NCI-H510A (cell line): ENCODE results near the gene SEMA5A.

Source experiments
- DNase-seq: peaks from one replicate; lab custom pipeline; 2025; lab: John Stamatoyannopoulos, UW

Gene SEMA5A

DNA sequence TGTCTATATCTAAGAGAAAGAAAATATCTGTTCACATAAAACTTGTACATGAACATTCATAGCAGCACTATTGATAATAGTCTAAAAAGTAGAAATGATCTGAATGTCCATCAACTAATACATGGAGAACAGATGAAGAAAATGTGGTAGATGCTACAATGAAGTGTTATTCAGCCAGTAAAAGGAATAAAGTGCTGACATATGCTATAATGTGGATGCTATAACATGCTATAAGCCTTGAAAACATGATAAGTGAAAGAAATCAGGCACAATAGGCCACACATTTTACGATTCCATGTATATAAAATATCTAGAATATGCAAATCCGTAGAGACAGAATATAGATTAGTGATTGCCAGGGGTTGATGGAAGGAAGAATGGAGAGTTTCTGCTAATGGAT, 146.8 kb downstream of the SEMA5A start:
- DNase-seq: no peak

DNA sequence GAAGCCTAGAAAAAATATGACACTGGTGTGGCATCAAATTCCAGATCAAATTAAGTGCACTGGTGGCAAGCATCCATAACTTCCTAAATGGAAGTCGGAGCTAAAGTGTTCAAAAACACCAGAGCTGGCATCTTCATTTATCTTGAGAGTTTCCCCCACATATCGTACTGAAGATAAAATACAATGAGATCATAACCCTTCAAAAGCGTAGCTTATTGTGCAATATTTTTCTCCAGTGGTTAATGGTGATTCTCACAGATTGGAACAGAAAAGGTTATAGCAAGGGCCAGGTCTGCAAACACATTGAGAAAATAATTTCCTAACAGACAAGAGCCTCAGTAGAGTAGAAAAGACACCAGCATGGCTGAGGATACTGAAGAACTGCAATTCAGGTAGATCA, 147.6 kb downstream of the SEMA5A start:
- DNase-seq: no peak

DNA sequence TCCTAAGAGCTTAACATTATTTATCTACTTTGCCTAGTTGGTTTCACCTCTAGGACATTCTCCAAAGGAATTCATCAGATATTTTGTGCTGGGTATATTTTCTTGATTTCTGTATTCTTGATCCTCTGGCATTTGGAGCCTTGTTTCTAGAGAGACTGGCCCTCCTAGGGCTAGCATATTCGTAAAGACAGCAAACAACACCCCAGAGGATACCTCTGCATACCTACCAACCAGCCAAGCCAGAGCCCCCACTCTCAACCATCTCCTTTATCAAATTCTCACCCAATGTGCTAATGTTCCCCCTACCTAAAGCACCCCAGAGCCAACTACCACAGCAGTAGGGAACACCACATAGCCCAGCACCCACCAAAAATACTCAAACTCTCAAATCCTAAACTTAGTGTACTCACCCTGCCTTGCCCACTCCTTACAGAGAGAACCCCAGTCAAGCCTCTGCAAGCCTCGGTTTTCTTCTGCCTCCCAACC, 149.5 kb downstream of the SEMA5A start:
- DNase-seq: no peak

DNA sequence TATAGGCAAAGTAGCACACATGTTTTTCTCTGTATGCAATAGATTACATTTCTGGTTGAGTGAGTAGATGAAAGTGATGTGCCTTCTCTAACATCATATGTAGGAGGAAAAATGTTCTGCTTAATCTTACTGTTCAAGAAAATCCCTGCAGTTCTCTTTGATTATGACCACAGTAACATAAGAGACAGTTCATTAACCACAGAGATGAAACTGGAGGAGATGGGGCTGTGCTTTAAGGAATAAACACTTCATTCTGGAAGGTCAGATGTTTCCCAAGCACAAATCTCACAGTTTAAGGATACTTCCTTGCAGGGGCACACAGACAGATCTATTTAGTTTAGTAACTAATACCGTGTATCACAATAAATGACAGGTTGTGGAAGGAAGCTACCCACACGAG, 150.2 kb downstream of the SEMA5A start:
- DNase-seq: no peak

DNA sequence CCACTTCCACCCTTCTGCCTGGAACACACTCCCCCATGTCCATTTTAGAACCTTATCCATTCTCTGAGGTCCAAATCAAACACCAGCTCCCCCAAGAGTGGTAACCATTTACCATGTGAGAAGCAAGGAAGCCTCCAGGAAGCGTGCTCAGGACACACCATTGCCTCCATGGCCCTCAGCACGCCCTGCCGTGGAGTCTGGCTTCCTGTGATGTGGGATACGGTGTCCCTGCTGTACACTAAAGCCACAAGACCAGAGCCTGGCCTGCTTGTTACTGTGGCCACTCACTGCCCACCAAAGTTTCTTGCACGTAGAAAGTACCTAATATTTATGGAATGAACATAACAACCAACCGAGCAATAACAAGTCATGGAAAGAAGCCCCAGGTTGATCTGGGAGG, 151.7 kb downstream of the SEMA5A start:
- DNase-seq: no peak

DNA sequence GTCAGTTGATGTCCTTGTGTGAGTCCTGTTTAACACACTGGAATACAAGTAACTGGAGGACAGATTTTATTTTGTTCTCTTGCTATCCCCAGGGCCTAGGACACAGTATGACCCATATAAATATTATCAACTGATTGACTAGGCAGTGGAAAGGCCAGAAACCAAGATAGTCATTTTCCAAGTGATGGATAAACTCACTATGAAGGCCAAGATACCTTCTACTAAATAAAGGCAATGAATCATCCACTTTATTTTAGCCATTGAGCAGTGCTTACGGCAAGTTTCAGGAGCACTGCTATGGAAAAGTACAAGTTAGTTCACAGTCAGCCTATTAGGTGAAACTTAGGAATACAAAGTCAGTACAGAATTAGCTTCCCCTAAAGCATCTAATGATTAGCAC, 153.2 kb downstream of the SEMA5A start:
- DNase-seq: no peak

DNA sequence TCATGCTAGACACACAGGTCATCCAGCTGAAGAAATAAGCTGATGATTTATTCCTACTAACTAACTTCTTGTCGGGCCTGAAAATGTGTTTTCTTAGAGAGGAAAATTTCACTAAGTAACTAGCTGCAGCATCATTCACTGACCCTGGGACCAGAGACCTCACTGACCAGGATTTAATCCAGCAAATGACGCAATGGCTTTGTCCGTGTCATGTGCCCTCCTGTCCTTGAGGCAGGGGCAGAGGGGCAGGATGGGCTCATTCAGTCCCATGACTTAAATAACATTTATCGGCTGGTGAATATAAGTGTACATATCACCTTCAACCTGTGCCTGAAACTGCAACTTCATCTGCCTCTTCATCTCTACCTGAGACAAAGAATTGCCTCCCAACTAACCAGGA, 154.8 kb downstream of the SEMA5A start:
- DNase-seq: no peak

DNA sequence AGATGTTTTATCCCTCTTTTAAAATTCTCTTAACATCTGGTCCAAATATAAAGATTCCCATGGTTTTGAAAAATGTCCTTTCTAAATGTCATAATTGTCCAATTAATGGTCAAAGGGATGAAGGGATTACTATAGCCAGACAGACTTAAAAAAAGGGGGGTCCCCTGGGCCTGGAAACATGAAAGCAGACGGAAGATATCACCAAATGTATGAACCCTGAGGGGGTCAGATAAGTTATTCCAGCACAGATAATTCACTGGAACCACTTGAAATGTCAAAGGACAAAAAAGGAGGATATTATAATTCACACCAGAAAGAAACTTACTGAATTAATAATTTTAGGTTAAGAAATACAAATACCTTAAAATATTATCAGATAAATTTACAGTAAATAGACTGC, 155.8 kb downstream of the SEMA5A start:
- DNase-seq: no peak

DNA sequence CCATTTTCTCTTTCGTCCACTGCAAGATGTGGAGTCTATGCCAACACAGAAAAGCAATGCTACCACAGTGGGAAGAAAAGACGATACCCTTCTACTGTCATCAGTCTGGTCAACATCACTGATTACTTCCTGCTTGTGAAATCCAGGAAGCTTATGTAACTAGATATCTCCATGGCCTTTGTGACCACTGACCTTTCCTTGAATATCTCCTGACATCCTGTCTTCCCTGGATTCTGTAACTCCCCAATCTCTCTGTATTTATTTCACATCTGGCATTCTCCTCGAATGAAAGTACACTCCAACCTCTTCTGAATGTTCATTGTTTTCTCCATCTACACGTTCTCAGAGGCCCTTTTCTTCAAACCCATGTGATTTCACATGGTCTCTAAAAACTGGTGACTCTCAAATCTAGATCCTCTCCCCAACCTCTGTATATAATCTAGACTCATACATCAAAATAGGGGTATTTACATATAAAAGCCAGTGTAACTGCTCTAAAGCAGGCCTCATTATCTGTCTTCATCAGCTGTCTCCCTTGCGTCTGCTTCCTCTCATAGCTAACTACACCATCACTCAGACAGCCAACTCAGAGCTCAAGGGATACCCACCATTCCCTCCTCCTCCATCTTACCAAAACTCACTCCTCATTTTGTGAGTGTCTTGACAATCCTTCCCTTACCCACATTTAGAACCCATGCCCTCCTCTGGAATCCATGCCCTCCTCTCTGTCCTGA, 156.8 kb downstream of the SEMA5A start:
- DNase-seq: no peak

DNA sequence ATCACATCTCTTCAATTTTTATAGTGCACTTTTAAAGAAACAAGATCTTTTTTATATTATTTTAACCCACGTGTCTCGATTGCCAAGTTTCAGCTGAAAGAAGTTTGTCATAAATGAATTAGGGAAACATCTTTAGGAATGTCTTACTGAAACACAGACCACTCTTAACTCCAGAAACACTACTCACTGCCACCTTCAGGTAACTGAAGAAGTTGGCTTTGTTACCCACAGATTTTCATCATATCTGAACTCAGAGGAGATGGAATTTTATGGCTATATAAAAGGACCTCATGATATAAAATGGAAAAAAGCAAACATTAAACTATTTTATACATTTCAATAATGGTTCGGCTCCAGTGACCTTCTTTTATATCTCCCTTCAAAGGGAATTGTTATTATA, 158.0 kb downstream of the SEMA5A start:
- no peak for DNase-seq

DNA sequence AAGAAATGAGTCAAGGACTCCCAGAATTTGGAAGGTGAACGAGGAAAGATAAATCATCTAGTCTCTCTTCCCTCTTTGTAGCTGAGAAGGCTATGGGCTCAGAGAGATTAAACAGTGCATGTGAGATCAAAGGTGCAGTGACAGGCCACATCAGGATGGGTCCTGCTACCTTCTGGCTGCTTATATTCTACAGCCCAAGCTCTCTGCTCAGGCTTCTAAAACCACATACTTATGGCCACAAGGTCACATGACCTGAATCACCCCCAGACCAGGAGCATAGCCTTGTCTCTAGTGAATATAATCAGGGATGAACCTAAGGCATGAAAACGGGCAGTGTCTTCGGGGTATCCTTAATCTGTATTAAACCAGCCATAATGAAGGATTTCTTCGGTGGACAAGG, 158.9 kb downstream of the SEMA5A start:
- DNase-seq: no peak

DNA sequence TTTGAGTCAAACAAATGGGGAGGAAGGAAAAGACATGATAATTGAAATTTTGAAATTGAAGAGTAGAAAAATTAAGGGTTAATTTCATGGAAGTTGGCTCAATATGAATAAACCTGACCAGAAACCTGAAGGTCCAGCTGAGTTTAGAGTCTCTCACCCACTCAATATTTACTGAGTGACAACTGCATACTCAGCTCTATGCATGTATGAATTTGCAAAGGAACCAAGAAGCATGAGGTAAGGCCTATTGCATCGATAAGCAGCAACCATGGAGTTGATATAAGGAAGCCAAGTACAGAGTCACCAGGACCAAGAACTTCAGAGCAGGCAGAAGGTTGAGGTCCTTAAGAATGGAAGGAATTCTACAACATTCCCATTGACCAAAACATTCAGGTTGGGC, 163.4 kb downstream of the SEMA5A start:
- DNase-seq: no peak

DNA sequence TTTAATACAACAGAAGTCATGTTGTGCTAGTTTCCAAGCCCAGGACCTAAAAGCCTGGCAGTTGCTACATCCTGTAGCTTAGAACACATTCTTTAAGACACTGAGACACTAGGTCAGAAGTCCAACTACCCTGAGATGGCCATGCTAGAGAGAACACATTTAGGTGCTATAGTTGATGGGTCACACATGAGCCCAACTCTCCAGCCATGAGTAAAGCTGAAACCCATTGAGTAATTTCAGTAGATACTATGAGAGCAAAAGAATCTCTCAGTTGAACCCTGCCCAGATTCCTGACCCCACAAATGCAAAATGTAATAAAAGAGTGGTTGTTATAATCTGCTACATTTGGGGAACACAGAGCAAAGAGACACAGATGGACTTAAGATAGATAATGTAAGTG, 164.4 kb downstream of the SEMA5A start:
- no peak for DNase-seq

DNA sequence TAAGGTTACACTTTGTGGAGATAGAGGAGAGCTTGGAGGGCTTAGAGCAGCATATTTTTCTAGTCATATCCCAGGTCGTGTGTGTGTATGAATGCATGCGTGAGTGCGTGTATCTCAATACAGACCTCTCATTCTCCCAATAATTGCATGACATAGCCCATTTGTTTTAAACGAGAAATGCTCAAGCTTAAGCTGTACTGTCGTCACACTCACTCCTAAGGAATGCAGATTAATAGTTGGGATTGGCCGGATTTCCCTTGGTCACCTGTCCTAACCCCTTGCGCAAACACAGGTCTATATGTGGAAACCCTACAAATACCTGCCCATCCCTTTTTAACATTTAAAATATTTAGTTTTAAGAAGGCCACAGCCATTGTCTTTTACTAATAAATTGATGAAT, 165.8 kb downstream of the SEMA5A start:
- DNase-seq: no peak

DNA sequence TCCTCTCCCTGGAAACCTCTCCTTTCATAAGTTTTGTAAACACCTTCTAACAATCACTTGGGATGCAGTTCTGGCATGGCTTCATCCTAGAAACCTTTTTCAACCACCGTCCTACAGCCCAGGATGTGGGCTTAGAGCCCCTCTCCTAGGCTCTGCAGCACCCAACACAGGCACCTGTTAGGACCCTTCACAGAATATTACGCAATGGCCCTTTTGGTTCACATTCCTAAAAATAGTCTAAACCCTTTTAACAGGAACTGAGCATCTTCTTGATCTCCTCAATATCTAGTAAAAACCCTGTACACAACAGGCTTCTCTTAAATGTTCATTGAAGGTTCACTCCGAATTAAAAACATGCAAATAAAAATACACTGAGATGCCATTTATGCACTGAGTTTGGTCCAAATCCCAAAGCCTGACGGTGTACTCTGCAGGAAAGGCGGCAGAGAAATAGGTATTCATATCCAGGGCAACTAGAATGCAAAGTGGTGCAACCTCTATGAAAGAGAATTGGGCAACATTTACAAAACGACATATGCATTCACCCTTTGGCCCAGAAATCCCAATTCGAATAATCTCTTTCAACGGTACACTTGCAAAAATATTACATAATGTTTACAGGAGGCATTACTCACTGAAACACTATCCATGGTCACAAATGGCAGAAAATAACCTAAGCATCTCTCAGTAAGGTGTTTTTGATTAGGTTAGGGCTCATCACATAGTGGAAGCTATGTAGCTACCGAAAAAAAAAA, 169.3 kb downstream of the SEMA5A start:
- DNase-seq: no peak

DNA sequence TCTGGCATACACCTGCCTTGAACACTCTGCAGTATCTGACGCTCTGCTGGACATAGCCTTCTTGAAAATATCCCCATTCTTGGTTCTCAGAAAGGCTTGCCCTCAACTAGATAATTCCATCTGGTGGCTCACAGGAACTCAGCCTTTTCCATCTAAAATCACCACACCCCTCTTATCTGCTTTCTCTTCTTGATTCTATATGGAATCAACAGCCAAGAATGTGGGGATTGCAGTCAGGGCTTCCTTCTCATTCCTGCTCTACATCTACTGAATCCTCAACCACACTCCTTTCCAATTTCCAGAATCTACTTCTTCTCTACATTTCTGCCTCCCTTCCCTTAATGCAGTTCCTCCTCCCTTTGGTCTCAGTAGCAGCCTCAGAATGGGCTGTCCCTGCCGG, 170.1 kb downstream of the SEMA5A start:
- DNase-seq: no peak

DNA sequence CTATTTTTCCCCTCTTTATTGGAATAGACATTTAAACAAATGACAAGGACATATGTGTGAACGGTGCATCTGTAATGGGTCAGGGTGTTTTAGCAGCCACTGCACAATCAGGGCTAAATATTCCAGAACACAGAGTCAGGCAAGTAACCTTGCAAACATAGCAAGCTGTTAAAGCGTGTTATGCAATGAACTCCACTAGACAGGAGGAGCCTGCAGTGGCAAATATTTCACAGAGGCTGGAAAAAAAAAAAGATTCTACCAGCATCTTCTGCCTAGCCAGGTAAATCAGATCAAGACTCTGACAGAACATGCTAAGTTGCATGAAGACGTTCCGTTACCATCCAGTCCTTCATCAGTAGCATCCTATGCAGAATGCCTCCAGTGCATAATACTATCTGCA, 171.8 kb downstream of the SEMA5A start:
- no peak for DNase-seq

DNA sequence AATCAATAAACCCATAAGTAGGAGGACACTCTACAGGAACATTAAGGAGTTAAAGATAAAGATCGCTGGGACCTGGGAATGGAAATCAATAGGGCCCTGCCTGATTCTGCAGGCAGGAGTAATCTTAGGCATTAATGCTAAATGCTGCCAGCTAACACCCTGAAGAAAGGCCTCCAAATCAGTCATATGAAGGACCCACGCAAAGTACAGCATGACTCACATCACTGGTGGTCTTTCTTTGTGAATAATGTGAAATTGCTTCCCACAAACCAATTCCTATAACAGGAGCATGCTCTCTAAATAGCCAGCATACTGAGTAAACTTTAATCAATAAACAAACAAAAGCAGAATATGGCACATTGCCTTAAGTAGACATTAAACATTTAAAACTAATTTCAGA, 172.3 kb downstream of the SEMA5A start:
- no peak for DNase-seq

DNA sequence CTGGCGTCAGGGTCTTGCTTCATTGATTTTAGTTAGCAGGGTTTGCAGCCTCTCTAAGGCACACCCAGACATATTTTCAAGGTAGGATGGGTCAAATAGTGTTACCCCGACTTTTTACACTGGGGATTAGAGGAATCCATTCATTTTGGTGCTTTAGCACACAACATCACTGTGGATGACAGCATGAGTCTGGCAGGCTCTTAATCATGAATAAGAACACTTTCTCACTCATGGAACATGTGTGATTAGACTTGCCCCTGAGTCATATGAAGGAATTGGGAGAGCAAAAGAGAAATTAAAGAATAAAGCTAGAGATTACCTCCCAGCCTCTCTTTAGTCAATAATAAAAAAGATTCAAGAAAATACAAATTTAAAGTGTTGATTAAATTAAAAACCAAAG, 175.6 kb downstream of the SEMA5A start:
- no peak for DNase-seq

DNA sequence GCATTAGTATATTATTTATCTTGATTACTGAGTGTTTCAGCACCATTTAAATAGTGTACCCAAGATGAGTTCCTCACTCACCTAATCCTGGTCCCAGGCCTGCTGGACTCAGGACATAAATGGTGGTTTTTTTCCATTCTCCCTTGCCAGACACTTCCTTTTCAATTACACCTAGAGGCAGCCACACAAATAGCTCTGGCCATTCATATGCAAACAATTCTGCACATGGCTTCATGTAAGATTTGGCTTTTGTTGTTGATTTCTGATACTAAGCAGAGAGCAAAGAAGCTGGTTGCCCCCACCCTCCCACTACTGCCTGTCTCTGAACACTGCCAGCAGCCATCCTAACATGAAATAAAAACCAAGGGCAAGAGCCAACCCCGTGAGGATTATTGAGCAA, 180.4 kb downstream of the SEMA5A start:
- no peak for DNase-seq

DNA sequence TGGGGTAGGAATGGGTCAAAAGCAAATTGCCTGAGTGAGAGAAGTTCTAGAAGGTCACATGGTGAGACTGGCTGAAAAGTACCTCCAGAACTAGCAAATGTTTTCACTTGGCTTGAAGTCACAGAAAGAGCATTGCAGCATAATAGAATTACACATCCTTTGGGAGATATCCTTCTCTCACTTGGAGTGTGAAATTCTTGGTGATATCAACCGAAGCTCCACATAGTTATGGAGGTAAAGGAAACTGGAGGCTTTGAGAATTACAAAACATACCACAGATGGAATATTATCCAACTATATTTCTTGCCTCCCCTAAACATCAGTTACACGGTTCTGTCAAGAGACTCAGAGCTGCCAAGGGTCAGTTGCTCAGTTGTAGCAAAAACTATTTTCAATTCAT, 182.4 kb downstream of the SEMA5A start:
- no peak for DNase-seq

DNA sequence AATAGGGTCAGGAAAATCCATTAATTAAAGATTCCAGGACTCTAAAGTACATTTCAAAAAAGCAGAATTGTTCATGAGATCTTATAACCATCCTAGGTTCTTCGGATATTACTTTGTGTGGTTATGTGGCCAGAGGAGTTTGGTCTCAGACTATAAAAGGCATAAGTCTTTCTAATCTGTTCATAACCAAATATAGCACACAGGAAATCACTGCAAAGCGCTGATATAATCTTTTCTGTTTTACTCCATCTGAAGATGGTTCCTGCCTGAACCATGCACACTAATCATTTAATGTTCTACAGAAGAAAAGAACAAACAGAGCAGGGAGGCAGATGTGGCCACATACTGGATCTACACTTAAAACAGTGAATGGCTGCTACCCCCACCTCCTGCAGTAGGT, 182.8 kb downstream of the SEMA5A start:
- no peak for DNase-seq

DNA sequence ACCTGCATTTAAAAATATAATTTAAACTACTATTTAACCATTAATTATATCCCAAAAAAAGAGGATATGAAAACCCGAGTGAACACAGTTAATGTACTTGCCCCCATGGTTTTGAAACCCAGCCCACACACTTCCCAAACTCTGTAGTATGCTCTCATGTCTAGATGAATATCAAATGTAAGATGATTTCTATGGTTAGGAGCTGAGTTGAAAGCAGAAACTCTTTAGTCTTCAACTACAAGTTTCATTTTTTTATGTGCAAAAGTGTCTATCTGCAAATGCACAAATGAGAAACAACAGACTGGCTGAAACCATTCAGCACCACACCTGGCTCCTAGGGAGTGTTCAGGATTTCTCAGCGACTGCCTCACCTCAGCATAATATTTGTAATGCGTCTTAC, 183.3 kb downstream of the SEMA5A start:
- no peak for DNase-seq

DNA sequence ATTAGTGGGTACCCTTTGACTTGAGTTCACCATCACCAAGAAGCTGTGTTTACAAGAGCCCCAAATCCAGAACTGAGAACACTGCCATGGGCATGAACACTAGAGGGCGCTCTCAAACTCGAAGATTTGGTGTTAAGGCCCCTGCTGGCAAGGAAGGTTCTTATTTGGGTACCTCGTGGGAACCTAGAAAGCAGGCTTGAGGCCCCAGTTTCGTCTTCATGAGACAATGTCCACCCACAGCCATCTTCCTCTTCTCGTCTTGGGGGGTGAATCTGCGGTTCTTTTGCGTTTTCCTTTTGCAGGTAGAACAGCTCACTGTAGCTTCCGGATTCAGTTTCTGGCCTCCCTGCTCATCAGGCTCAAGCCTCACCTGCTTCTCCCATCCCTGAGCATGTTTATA, 184.0 kb downstream of the SEMA5A start:
- DNase-seq: no peak
